DOHH2 (cell line): ENCODE data around the gene DFFB.
A peak's percentile ranks its signal among the peaks of the same experiment; 100 is the strongest.

Source experiments
- H3F3A ChIP-seq: fragments of 200-600 bp; sonication (generic), shearing (Covaris generic); 2 replicates; pipeline ENCODE4 v1.6.0; 2016; ENCODE audit warnings: antibody characterized with exemption, mild to moderate bottlenecking; ENCODE audit not compliant: control insufficient read depth, insufficient read depth
- H3K27ac ChIP-seq: fragments of 200-600 bp; sonication (generic); 2 replicates; pipeline ENCODE4 v1.5.1; 2014; ENCODE audit warnings: low read depth, mild to moderate bottlenecking, low read length, moderate library complexity
- H3K27me3 ChIP-seq: fragments of 200-600 bp; sonication (generic); 2 replicates; pipeline ENCODE4 v1.6.1; 2014; ENCODE audit warnings: mild to moderate bottlenecking, low read length, mixed read lengths; ENCODE audit not compliant: control insufficient read depth
- H3K36me3 ChIP-seq: fragments of 200-600 bp; sonication (generic); 2 replicates; pipeline ENCODE4 v1.6.1; 2014; ENCODE audit warnings: mild to moderate bottlenecking, low read length, moderate library complexity, mixed read lengths; ENCODE audit not compliant: control insufficient read depth
- H3K4me1 ChIP-seq: fragments of 200-600 bp; sonication (generic); 2 replicates; pipeline ENCODE4 v1.6.1; 2014; ENCODE audit warnings: mild to moderate bottlenecking, low read length, mixed read lengths; ENCODE audit not compliant: control insufficient read depth
- H3K4me2 ChIP-seq: fragments of 200-600 bp; sonication (generic); 2 replicates; pipeline ENCODE4 v1.6.0; 2014; ENCODE audit warnings: mild to moderate bottlenecking, low read length, moderate library complexity
- H3K4me3 ChIP-seq: fragments of 200-600 bp; sonication (generic); 2 replicates; pipeline ENCODE4 v1.5.1; 2014; ENCODE audit warnings: mild to moderate bottlenecking, low read length, mixed read lengths
- H3K79me2 ChIP-seq: fragments of 200-600 bp; sonication (generic); 2 replicates; pipeline ENCODE4 v1.6.1; 2014; ENCODE audit warnings: mild to moderate bottlenecking, low read length, mixed read lengths; ENCODE audit not compliant: control insufficient read depth
- H3K9me2 ChIP-seq: fragments of 200-600 bp; sonication (generic); replicated peaks from 2 replicates; pipeline ENCODE4 v1.6.1; 2014; ENCODE audit warnings: mild to moderate bottlenecking, low read length, mixed read lengths; ENCODE audit not compliant: control insufficient read depth
- H3K9me3 ChIP-seq: fragments of 200-600 bp; sonication (generic); 2 replicates; pipeline ENCODE4 v1.6.1; 2014; ENCODE audit warnings: antibody characterized with exemption, low read length, mixed read lengths; ENCODE audit not compliant: control insufficient read depth, insufficient read depth
- H4K20me1 ChIP-seq: fragments of 200-600 bp; sonication (generic); 2 replicates; pipeline ENCODE4 v1.6.0; 2014; ENCODE audit warnings: low read depth, mild to moderate bottlenecking, antibody characterized with exemption, low read length, moderate library complexity; ENCODE audit not compliant: control insufficient read depth, insufficient read depth
- CTCF ChIP-seq: fragments of 200-600 bp; sonication (generic); IDR thresholded peaks from one replicate; pipeline ENCODE4 v1.5.1; 2014; ENCODE audit warnings: antibody characterized with exemption, mild to moderate bottlenecking, low read depth, low read length; ENCODE audit not compliant: poor library complexity, severe bottlenecking
- EZH2phosphoT487 ChIP-seq: fragments of 200-600 bp; sonication (generic); IDR thresholded peaks from 2 replicates; pipeline ENCODE4 v1.6.1; 2017; ENCODE audit warnings: borderline replicate concordance, mild to moderate bottlenecking, antibody characterized with exemption, low read length, moderate library complexity, mixed read lengths

The DFFB gene

GRCh38 chr1:3905953-3906671 is 48.8 kb downstream of the DFFB start:
- H3K27ac ChIP-seq = peak overlapping the region; percentile 46
- H3F3A ChIP-seq = peaks cover 31% of the 10 kb centered on the region
- peaks cover 15% of the 10 kb centered on the region for H3K79me2 ChIP-seq
- peaks cover 23% of the 10 kb centered on the region for H3K36me3 ChIP-seq
- TF ChIP-seq CTCF = no peak
- no peak for TF ChIP-seq EZH2phosphoT487
- H3K9me2 ChIP-seq = no peaks in the 10 kb centered on the region
- peak overlapping the region; percentile 21; the same call in 1 of the 2 replicates for H3K4me3 ChIP-seq
- H3K4me1 ChIP-seq = peaks cover 98% of the 10 kb centered on the region
- no peaks in the 10 kb centered on the region for H3K27me3 ChIP-seq
- H3K4me2 ChIP-seq = peak overlapping the region; percentile 100
- H3K9me3 ChIP-seq = no peaks in the 10 kb centered on the region
- no peaks in the 10 kb centered on the region for H4K20me1 ChIP-seq

- Histone ChIP-seq H4K20me1 (no peaks in the 10 kb centered on the region), H3K4me1 (peaks cover 99% of the 10 kb centered on the region), H3K36me3 (peaks cover 23% of the 10 kb centered on the region), H3K79me2 (peaks cover 21% of the 10 kb centered on the region), H3K9me3 (no peaks in the 10 kb centered on the region), H3K27me3 (no peaks in the 10 kb centered on the region), H3K4me2 (peak overlapping the region; percentile 100), H3K27ac (peak overlapping the region; percentile 46), H3K4me3 (peak overlapping the region; percentile 81; the same call in 1 of the 2 replicates), H3K9me2 (no peaks in the 10 kb centered on the region), H3F3A (peaks cover 31% of the 10 kb centered on the region)
- TF ChIP-seq CTCF (no peak), EZH2phosphoT487 (no peak)
These were observed 49.4 kb downstream of the DFFB start for GRCh38 chr1:3906672-3907020.

- peaks cover 30% of the 10 kb centered on the region for H3F3A ChIP-seq
- no peaks in the 10 kb centered on the region for H3K27me3 ChIP-seq
- peak overlapping the region; percentile 100 for H3K4me2 ChIP-seq
- no peaks in the 10 kb centered on the region for H3K9me3 ChIP-seq
- H3K36me3 ChIP-seq = peaks cover 23% of the 10 kb centered on the region
- H3K27ac ChIP-seq = 0 out of 2 replicates have a peak overlapping the region, but pooled peaks have one; percentile 46
- peaks cover 99% of the 10 kb centered on the region for H3K4me1 ChIP-seq
- peak overlapping the region; percentile 81 for H3K4me3 ChIP-seq
- peaks cover 25% of the 10 kb centered on the region for H3K79me2 ChIP-seq
- peak; percentile 82 for TF ChIP-seq CTCF
- no peak for TF ChIP-seq EZH2phosphoT487
- H3K9me2 ChIP-seq = no peaks in the 10 kb centered on the region
- H4K20me1 ChIP-seq = no peaks in the 10 kb centered on the region
These were observed 49.8 kb downstream of the DFFB start for GRCh38 chr1:3907031-3907534.
